ENCODE data around the gene PDE6H. TPM values are rescaled to one million over a fixed set of nuclear protein-coding genes. Genes with fewer than 3 reads are reported as not detected.
A peak's percentile ranks its signal among the peaks of the same experiment; 100 is the strongest.

PDE6H gene
- total RNA-seq, 1 experiment from 2014 or later = not detected

- Histone ChIP-seq H3K79me2 (ENCODE audit: low read depth) (peaks cover 39% of the 10 kb centered on the region), H2AFZ (no peak overlapping the region), H3K4me1 (replicated peaks; ENCODE audit: insufficient read depth) (peaks cover 76% of the 10 kb centered on the region), H3K27ac (peak overlapping the region; percentile 83), H3K36me3 (ENCODE audit: low read depth) (peaks cover 43% of the 10 kb centered on the region), H4K20me1 (ENCODE audit: insufficient read depth) (no peaks in the 10 kb centered on the region), H3F3A (ENCODE audit: insufficient read depth, low read depth) (peaks cover 30% of the 10 kb centered on the region), H3K9me3 (ENCODE audit: insufficient read depth, low read depth) (no peaks in the 10 kb centered on the region), H3K4me2 (peak overlapping the region; percentile 64), H3K9me2 (ENCODE audit: insufficient read depth) (no peaks in the 10 kb centered on the region), H3K27me3 (ENCODE audit: insufficient read depth, low read depth) (no peaks in the 10 kb centered on the region), H3K4me3 (0 out of 2 replicates have a peak overlapping the region, but pooled peaks have one; percentile 0)
- CTCF ChIA-PET = interaction anchor here (1.5 kb wide), 1 partner anchor 44 kb away, joined by 3 read pairs; no protein-coding TSS in a partner anchor
- POLR2A ChIA-PET (ENCODE audit: unreplicated experiment) = interaction anchor here (0.5 to 0.6 kb wide), 2 partner anchors 23 to 279 kb away, joined by 4 to 15 read pairs; no protein-coding TSS in a partner anchor
- intact Hi-C loops (cut with micrococcal nuclease; ENCODE audit: unreplicated experiment) = loop anchor here (2.0 kb wide), 1 partner anchor 44 kb away; no protein-coding TSS in a partner anchor
- peak; percentile 82 to 93 for DNase-seq
- BruUV-seq (replicated peaks) = no TSS peak
- TF ChIP-seq CTCF (conservative IDR thresholded peaks at IDR 0.05) = no peak
- no peak for TF ChIP-seq EZH2 (IDR thresholded peaks at IDR 0.05; ENCODE audit: low read depth)
Measured at GRCh38 chr12:14950982-14951746, 21.7 kb upstream of the PDE6H start.

DNA sequence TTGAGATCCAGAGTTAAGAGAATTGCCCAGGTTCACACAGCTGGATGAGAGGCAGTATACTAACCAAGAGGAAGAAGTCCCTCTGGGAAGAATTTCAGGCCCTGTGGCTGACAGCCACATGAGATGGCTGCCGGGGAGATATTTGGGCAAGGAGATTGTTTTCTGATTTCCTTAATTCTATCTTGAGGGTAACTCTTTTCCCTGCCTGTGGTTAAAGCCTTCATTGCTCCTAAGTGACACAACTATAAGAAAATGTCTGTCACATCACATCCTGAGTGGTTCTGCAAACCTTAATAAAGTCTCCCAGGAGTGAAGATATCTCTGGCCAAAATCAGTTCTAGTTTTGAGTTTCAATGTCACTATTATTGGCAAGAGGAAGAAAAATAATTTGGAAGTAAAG, 21.0 kb upstream of the PDE6H start:
- peaks cover 46% of the 10 kb centered on the region for H3K79me2 ChIP-seq (ENCODE audit: low read depth)
- BruUV-seq (replicated peaks) = no TSS peak
- intact Hi-C loops (cut with micrococcal nuclease; ENCODE audit: unreplicated experiment) = loop anchor here (1.0 to 2.0 kb wide), 6 partner anchors 9 to 181 kb away; partner anchors contain the start of gene ARHGDIB

More for the DNA sequence above, 21.0 kb upstream of the PDE6H start:
- H3K27ac ChIP-seq = peak overlapping the region; percentile 83
- H3K9me3 ChIP-seq (ENCODE audit: insufficient read depth, low read depth) = no peaks in the 10 kb centered on the region
- DNase-seq = no peak
- 0 out of 2 replicates have a peak overlapping the region, but pooled peaks have one; percentile 0 for H3K4me3 ChIP-seq
- no peak overlapping the region for H2AFZ ChIP-seq
- H3F3A ChIP-seq (ENCODE audit: insufficient read depth, low read depth) = peaks cover 30% of the 10 kb centered on the region
- ChIA-PET CTCF (interaction anchor here (0.7 to 1.3 kb wide), 2 partner anchors 34 to 107 kb away, joined by 8 to 10 read pairs; no protein-coding TSS in a partner anchor), POLR2A (ENCODE audit: unreplicated experiment) (interaction anchor here (0.5 to 0.7 kb wide), 7 partner anchors 17 to 1852 kb away, joined by 3 to 30 read pairs (median 6); partner anchors contain the start of genes PLBD1 and SMCO3)
- no peaks in the 10 kb centered on the region for H3K9me2 ChIP-seq (ENCODE audit: insufficient read depth)
- TF ChIP-seq CTCF (conservative IDR thresholded peaks at IDR 0.05) (no peak), EZH2 (IDR thresholded peaks at IDR 0.05; ENCODE audit: low read depth) (no peak)
- H3K4me1 ChIP-seq (replicated peaks; ENCODE audit: insufficient read depth) = peaks cover 76% of the 10 kb centered on the region
- H3K27me3 ChIP-seq (ENCODE audit: insufficient read depth, low read depth) = no peaks in the 10 kb centered on the region
- peaks cover 37% of the 10 kb centered on the region for H3K36me3 ChIP-seq (ENCODE audit: low read depth)
- H4K20me1 ChIP-seq (ENCODE audit: insufficient read depth) = no peaks in the 10 kb centered on the region
- peak overlapping the region; percentile 64 for H3K4me2 ChIP-seq
